ENCODE measurements around the gene CERS6.
"Not testable (repeated sequence)": the region's sequence is repeated elsewhere in the genome, so short reads cannot be mapped to it uniquely, and the experiment has no call there.

CERS6 gene

DNA sequence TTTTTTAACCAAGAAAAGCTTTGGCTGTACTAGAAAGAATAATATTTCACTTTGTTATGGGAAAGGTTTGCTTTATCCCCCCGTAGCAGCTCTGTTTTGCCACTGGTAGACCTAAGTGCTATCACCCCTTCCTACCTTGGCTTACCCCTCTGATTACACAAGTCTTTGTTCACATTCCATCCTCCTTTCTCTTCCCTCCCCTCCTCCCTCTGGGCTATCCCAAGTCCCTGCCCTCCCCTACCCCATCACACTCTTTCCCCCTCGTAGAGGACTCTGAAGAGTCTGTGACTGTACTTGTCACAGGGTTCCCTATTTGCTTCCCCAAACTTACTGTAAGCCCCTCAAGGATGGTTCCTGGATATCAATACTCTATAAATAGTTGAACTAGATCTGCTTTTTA, 193.5 kb downstream of the CERS6 start:
- no peak for DNase-seq

DNA sequence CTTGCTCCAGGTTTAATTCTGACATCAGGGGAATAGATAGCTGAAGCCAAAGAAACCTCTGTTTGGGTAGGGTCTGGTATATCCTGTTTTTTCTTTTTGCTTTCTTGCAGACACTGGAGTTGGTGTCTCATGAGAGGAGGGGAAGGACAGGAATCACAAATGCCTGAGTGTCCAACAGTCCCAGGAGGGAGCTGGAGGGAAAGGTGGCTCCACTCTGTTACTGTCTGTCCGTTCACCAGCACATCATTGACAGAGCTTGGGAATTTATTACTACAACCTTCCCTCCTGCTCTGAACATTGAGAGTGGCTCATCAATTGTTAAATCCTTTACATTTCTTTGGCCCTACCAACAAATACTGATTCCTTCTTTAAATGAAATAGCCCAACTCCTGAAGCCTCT, 194.1 kb downstream of the CERS6 start:
- DNase-seq: no peak

DNA sequence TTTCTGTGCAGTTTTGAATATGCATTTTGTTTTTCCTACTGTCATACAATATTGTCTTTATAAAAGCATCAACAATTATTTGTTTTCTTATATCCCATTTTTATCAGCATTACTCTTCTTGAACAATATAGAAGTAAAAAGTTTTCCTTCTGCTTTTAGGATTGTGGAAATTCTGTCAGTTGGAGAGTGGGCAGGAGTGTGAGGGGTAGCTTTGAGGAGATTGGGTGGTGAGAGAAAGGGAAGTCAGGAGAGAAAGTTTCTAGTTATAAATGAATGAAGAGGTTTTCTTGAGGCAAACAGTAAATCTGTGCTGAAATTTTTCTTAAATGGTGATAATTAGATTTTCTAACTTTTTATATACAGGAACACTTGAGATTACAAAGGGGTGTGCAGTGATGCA, 194.7 kb downstream of the CERS6 start:
- no peak for DNase-seq

DNA sequence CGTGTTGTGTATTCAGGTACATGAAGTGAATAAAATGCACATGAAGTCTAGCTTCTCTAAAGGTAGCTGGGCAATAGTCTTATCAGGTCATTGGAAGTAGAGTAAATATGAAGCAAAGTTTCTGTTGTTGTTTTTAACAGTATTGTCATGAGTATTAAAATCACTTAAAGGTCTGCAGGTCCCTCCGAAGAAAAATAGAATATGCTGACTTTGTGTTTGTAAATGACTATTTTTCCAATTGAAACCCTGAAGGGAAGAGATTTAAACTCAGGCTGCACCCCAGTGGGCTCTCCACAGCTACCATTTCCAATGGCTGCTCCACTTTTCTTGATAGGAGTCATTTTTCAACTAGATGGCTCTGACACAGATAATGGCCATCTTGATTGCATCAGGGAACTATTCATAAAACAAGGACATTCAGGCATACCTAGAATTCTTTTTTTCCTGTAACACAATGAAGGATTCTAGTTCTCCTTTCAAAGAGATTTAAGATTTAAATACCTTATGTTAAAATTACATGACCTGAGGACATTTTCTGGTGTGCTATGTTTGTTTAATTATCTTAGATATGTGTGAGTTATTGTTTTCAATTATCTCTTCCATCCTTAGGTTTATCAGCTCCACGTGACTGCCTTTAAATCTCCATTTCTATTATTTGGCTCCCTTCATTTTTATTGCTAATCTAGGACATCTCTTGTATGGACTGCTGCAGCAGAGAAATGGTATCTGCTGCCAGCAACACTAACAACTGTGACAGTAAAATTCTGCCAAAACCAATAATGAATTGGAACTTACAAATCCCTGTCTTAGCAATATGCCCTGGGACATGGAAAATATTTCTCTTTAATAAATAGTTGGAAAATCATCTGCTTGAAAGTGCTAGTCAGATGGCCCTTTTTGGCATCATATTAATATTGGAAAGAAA, 197.2 kb downstream of the CERS6 start:
- DNase-seq: no peak

DNA sequence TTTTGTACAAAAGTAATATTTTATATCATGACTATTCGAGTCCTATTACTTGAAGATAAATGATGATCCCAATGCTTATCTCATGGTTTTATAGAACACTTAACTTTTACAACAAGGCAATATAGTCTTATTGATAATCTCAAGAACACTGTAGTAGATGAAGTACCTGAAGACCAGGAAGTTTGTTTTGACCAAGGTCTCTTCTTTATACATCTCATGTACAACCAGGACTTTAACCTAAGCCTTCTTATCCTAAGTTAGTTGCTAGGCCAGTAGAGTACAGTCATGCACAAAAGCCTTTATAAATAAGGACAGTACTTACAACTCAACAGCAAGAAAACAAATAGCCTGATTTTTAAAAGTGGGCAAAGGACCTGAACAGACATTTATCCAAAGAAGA, 198.6 kb downstream of the CERS6 start:
- DNase-seq: no peak

DNA sequence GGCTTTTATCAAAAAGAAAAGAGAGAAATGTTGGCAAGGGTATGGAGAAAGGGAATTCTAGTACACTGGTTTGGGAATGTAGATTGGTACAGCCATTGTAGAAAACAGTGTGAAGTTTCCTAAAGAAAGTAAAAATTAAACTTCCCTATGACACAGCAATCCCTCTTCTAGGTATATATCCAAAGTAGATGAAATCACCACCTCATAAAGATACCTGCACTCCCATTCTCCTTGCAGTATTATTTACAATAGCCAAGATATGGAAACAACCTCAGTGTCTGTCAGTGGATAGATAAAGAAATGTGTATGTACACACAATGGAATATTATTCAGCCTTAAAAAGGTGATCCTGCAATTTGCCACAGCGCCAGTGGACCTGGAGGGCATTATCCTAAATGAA, 199.1 kb downstream of the CERS6 start:
- no peak for DNase-seq

DNA sequence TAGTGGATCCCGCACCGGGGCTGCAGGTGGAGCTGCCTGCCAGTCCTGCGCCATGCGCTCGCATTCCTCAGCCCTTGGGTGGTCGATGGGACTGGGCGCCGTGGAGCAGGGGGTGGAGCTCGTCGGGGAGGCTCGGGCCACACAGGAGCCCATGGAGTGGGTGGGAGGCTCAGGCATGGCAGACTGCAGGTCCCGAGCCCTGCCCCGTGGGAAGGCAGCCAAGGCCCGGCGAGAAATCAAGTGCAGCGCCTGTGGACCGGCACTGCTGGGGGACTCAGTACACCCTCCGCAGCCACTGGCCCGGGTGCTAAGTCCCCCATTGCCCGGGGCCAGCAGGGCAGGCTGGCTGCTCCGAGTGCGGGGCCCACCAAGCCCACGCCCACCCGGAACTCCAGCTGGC, 201.3 kb downstream of the CERS6 start:
- DNase-seq: not testable (repeated sequence)

DNA sequence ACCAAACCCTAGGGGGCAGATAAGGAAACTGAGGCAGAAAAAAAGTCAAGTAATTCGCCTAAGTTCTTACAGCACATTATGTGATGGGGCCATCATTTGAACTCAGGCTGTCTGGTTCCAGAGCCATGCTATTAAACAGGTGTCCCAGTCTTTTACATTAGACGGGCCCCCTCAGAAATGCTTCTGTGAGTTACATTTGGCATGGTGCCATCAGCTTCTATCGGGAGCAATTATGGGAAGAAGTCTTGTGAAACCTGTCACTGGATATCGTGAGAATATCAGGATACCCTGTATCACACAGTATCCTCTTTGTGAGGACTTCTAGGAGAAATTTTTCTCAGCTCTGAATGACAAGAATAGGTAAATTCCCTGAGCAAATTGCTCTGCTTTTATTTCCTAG, 202.6 kb downstream of the CERS6 start:
- DNase-seq: no peak

DNA sequence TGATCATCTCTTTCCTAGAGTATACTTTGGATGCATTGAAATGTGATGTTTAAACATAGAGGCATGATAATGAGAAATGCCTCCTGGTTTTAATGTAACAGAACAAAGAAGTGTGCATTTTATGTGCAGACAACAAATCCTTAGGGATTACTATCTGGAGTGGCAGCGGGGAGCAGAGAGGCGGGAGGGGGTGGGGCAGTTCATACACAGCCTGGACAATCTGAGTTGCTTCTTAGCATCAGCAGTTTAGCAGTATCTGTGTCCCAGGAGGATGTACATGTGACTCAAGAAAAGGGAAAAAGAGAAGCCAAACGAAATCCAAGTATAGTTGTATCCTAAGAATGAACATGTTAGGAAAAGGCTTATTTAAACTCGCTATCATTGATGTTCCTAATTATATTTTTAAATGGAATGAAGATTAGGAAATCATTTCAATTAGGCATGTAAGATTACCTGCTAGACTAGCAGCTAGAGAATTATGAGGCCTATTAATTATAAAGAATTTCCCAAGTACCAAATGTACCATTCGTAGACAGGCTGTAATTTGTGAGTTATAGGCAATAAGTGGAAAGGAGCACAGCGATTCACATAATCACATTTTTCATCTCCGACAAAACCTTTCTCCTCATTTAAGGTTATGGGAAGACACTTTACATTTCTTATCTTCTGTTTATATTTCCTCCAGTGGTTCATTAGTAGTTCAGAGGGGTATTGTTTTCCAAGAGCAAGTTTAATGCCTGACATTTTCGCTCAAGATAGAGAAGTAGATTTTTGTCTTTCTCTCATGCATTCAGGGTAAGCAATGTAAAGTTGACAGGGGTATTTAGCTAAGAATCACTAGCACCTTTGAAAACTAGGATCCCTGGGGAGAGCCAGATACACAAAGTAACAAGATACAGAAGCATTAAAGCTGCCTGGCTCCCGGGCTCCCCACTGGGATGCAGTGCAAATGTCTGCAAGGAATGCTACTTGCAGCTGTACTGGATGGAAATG, 205.1 kb downstream of the CERS6 start:
- no peak for DNase-seq

DNA sequence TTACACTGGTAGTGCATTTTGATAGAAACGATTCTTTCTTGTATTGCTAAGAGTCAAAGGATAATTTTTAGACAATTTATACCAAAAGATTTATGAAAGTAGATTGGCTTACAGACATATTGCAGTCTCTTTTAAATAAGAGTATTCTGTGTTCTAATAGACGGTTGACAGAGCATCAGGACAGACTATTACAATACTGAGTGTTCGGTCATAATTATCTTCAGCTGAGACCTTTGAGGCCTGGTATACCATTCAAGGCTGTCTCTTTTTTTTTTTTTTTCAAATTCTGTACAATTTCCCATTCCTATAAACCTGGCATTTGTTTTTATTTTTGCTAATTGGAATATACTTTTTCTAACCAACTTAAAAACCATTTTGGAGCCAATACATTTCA, 205.8 kb downstream of the CERS6 start:
- DNase-seq: no peak

DNA sequence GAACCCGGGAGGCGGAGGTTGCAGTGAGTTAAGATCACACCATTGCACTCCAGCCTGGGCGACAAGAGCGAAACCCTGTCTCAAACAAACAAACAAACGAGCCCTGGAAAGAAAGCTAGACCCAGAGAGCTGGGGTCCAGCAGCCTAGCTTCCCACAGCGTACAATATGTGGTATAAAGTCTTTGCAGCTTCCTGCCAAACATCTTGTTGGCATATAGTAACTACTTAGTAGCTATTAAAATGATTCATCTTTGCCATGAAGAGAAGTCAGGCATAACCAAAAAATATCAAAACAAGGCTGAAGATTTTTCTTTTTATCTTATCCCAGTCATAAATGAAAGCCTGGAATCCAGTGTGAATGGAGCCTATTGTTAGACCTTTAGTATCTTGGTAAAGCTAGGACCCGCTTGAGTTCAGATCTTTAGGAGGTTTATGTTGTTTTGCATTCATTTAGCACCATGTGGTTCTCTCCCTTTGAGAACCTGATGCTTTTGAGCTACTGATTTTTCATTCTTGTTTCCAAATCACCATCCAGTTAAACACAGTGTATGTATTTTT, 206.7 kb downstream of the CERS6 start:
- no peak for DNase-seq

DNA sequence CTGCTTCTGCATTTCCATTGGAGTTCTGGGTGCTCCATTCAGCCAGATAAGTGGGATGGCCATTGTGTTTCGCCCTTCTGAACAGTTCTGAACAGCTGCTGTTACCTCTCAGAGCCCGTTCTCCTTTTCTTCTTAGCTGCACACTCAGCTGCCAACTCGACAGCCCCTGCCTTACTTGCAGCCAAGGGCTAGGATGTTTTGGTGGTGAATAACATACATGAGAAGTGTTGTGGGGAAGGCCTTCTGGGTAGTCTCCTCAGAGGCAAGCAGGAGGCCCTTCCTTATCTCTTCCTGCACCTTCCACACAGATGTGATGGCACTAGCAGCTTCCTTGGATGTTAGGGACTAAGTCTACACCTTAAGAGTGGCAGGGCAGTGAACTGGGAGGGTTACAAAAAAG, 207.9 kb downstream of the CERS6 start:
- DNase-seq: no peak

DNA sequence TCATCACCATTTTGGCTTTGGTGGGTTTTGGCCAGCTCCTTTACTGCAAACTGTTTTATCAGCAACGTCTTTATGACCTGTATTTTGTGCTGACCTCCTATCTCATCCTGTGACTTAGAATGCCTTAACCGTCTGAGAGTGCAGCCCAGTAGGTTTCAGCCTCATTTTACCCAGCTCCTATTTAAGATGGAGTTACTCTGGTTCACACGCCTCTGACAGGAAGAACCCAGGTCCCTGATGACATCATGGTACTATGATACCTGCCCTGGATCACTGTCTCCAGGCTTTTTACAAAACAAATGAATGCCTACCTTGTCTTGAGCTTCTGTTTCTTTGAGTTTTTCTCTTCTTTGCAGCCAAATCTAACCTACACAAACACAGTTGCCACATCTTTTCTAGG, 208.6 kb downstream of the CERS6 start:
- not testable (repeated sequence) for DNase-seq

DNA sequence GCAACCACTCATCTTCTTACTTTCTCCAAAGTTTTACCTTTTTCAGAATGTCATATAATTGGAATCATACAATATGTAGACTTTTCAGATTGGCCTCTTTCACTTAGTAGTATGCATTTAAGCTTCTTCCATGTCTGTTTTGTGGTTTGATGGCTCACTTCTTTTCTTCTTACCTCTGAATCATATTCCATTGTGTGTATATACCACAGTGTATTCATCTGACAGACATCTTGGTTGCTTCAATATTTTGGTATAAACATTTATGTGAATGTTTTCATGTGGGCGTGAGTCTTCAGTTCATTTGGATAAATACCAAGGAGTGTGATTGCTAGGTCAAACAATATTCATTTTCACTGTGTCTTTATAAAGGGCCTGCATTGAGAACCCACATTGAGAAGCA, 210.3 kb downstream of the CERS6 start:
- DNase-seq: no peak

DNA sequence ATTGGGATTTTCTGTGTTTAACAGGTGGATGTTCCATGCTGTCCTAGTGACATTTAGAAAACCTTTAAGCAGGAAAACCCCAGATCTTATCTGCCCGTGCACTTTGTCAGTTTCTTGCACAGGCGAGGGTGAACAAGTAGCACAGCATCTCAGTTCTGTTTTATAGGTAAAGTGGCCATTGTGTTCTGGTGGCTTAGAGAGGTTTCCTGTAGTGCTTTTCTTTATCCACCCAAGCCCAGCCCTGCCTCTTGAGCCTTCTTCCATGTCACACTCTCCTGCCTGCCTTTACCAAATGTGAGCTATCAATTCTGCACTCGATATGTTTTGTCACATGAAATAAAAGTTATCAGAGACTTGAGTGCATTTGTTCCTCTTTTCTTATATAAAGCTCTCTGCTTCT, 211.1 kb downstream of the CERS6 start:
- DNase-seq: no peak

DNA sequence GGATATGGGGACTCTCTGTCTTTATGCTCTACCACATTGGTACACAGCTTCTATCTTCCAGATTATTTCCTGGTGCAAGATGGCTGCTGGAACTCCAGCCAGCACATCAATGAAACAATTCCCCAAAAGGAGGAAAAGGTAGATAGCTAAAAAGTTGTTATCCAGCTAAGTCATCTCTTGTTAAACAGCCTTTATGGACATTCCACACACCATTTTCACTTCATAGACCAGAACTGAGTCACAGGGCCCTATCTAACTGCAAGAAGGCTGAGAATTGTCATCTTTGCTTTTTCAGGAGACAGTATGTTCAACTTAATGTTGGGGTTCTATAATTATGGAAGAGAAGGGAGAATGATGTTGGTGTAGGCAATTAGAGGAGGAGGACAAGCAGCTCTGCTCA, 213.1 kb downstream of the CERS6 start:
- no peak for DNase-seq

DNA sequence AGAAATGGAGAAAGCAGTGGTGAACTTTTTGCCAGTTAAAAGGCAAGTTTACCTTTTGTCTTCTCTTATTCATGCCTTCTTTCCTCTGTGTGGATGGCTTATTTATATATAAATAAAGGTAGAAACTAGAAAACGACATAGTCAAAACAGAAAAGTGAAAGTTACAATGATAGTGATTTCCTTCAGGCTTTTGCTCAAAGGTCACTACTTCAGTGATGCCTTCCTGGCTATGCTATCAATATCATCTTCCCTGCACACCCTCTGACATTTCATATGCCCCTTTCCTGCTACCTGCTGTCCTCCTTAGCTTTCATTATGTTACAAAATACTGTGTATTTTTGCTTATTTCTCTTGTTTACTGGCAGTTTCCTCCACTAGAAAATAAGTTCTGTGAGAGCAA, 214.4 kb downstream of the CERS6 start:
- DNase-seq: no peak

DNA sequence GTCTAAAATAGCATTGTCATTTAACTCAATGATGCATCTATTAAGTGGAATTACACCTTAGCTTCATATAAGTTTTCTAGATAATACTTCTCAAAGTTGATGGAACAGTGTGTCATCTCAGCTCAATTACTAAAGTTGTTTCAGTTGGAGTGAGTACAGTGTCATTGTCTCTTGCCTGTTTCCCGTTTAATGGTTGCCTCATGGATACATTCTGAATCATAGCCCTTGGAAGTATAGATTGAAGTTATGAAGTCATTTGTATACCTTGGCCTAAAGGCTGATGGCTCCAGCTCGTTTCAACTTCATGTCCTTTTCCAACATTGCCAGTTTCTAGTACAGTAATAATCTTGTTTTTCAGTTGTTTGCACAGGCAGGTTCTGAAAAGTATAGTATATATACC, 215.9 kb downstream of the CERS6 start:
- DNase-seq: no peak

DNA sequence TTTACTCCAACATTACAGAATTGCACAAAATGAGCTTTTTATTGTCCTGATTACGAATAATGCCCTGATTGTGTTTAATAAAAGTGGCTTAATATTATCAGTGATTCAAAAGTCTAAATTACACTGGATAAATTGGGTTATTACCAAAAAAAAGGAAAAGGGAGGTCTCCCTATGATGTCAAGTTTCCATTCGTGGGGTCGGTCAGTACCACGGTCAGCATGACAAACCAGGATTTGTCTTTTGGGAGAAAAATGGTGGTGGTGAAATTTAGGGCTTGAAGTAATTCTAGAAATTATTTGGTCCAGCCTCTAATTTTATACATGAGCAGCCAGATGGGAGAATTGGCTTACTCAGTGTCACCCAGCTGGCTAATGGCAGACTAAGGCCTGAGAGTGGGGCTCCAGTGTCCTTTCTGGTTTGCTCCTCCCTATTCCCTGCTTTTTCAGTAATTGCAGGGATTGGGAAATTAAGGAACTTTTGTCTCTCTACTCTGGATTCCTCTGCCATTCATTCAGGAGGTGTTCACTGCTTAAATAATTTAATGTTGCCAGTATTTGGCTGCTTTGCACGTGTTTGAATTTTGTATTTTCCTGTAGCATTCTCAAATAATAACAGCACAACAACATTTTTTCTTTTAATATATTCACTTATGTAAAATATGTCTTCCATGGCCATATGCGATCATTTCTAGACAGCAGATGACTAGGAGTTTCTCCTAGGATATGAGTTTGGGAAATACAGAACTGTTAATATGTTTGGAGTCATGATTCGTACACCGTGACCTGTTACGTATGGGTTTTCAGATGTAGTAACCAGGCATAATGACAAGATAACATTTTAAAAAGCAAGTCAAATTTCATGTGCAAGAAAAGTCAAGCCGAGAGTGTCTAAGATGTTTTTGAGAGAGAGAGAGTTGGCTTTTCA, 217.5 kb downstream of the CERS6 start:
- DNase-seq: no peak

DNA sequence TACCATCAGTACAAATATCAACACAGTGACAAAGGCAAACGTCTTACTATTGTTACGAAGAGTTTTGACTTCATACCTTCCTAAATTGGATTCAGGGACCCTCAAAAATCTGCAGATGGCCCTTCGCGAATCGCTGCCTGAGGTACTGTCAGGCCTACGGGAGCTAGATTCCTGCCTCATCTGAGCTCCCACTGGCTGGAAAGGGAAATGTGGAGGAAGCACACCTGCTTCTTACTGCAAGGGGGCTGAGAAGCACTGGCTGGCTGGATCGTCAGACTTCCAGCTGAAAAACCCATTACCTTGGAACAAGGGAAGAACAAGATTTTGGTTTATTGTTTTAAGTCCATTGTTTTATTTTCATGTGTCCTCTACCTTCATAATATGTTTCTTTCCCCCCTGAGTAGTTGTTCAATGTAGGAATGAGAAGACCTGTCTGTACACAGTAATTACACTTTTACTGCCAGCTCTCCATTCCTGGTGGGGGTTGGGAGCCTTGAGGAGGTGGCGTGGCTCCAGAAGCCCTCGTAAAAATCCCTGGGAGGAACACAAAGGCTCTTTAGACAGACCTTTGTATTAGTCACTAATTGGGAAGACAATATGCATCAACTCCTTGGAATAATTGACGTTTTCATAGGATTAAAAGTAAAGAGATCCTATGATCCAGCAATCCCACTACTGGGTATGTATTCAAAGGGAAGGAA, 222.2 kb downstream of the CERS6 start:
- DNase-seq: no peak

DNA sequence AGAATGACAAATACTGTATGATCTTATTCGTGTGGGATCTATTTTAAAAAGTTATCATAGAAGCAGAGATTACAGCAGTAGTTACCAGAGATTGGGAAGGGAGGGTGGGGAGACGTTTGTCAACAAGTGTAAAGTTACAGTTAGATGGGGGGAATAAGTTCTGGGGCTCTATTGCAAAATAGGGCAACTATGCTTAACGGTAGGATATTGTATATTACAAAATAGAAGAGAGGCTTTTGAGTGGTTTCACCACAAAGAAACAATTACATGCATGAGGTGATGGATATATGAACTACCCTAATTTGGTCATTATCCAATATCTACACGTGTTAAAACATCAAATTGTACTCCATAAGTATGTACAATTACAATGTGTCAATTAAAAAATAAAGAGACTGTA, 223.0 kb downstream of the CERS6 start:
- DNase-seq: no peak

Data from RPMI8226 (cell line).